Heart right ventricle (tissue), 16 donors: Measurements from ENCODE around the gene PSAP. TPM values are rescaled to one million over a fixed set of nuclear protein-coding genes. Genes with fewer than 3 reads are reported as not detected.

Experiments
- ATAC-seq, 8 donors: fragments of 200-7000 bp; cut with Tn5 transposase; one replicate each; pipeline ENCODE4 v1.9.1; 2020; ENCODE audit warnings: mild to moderate bottlenecking in 8 of 8, moderate library complexity in 8 of 8, moderate number of reproducible peaks in 1 of 8
- DNase-seq, 2 donors: peaks; one replicate each; pipeline ENCODE4 v3.0.0-alpha.2; 2020
- H3K27ac ChIP-seq, 10 donors: fragments of 200-600 bp; sonication (generic) in 2 of 10; one replicate each; pipeline versions ENCODE4 v1.5.0 to v1.8.0; 2020 to 2022; ENCODE audit warnings: mild to moderate bottlenecking in 3 of 10
- H3K27me3 ChIP-seq, 7 donors: fragments of 200-600 bp; one replicate each; pipeline ENCODE4 v1.8.0; 2021 to 2022; ENCODE audit warnings: mild to moderate bottlenecking in 2 of 7
- H3K36me3 ChIP-seq, 9 donors: fragments of 200-600 bp; sonication (generic) in 1 of 9; one replicate each; pipeline versions ENCODE4 v1.5.0 to v1.8.0; 2020 to 2022; ENCODE audit warnings: mild to moderate bottlenecking in 2 of 9
- H3K4me1 ChIP-seq, 9 donors: fragments of 200-600 bp; sonication (generic) in 1 of 9; one replicate each; pipeline versions ENCODE4 v1.5.0 to v1.8.0; 2020 to 2022; ENCODE audit warnings: mild to moderate bottlenecking in 4 of 9
- H3K4me3 ChIP-seq, 10 donors: fragments of 200-600 bp; sonication (generic) in 2 of 10; one replicate each; pipeline versions ENCODE4 v1.5.0 to v1.8.0; 2020 to 2022; ENCODE audit warnings: mild to moderate bottlenecking in 7 of 10, moderate library complexity in 2 of 10
- H3K9me3 ChIP-seq, 11 donors: fragments of 200-600 bp in 10 of 11; sonication (generic) in 2 of 11; one replicate each; pipeline versions ENCODE4 v1.5.0 to v1.8.0; 2013 to 2022; ENCODE audit warnings: mild to moderate bottlenecking in 2 of 11, control low read depth in 1 of 11, moderate library complexity in 1 of 11
- WGBS, 2 donors: extraction: QIAGEN DNeasy Blood & Tissue Kit; methylation state at CpG; one replicate each; pipeline ENCODE4 v1.1.7; 2013; ENCODE audit warnings: inconsistent platforms in 1 of 2; 5-methylcytosine and 5-hydroxymethylcytosine counted together
- intact Hi-C, 10 donors: fragments of 100-400 bp; cut with DNase I; formaldehyde crosslinking; loops; one replicate each; pipeline versions ENCODE4 v1.11.1 to v1.14.2; 2022
- polyA plus RNA-seq, 2 donors: library from polyadenylated mRNA; stranded (reverse); fragments of 200-250 nt; gene quantifications; one replicate each; pipeline ENCODE4 v1.2.3, GENCODE V29; 2013
- total RNA-seq, 10 donors: library from RNA; stranded (reverse); fragmentation: NEBNext Ultra II Directional in 3 of 10; extraction: Animal tissue kit (Norgen Biotek cat#: 25700) in 3 of 10; gene quantifications; one replicate each; pipeline versions ENCODE4 v1.2.1 to v1.2.4, GENCODE V29; 2021 to 2023
- TF ChIP-seq, protein P1 (sequence below), 9 donors: fragments of 200-600 bp; sonication (generic) in 2 of 9; IDR thresholded peaks; one replicate each; pipeline versions ENCODE4 v1.5.0 to v1.8.0; 2021 to 2022; ENCODE audit warnings: antibody characterized with exemption in 9 of 9, mild to moderate bottlenecking in 5 of 9, moderate library complexity in 1 of 9
- donor health status: Arrhythmogenic right ventricular cardiomyopathy.
- donor health status: ischemic (EF 13 %, LVEDD 7.1; RV severe dilation, severe dysfunction).
- donor health status: healthy with polysubstance abuse.
- donor health status: DM: no; HTN: yes; CAD: no.
- donor health status: DM: no; HTN: no; CAD: no.
- donor health status: ischemic (EF 25% LVEDD 6.9; RV normal size, moderate dysfunction).
- donor health status: ischemic (EF 25% LVEDD 5.7; RV mildly dilated, moderate dysfunction).
- donor health status: healthy.
- donor health status: DM: yes; HTN: yes; CAD: no.
- donor health status: Ischemic cardiomyopathy.
- donor health status: ischemic (EF 35%, LVEDD 5.7; RV mildly dilated, moderate dysfunction).
- donor health status: nonischemic (EF 11% LVEDD 7.7; RV severe dilation, severe dysfunction).
- donor health status: DM: yes; HTN: yes; CAD: no.
- donor health status: PGD.
- donor health status: ischemic (EF 29% LVEDD 5.4; RV normal size, mild dysfunction).
- donor health status: nonischemic (EF 23%, LVEDD 6.1; RV moderate dilation, normal function).

The PSAP gene
- total and polyA plus RNA-seq, 12 donors = 443 to 2,078 (median 1,616) TPM

GRCh38 chr10:71823356-71823755 lies 27.7 kb downstream of the PSAP start:
- intact Hi-C loops = no loop called here
- no peaks in the 10 kb centered on the region for H3K9me3 ChIP-seq
- peaks cover 8 to 100% (median 85%) of the 10 kb centered on the region in 9 donors for H3K36me3 ChIP-seq
- H3K4me1 ChIP-seq = peaks cover 3 to 44% (median 7%) of the 10 kb centered on the region in 9 donors
- H3K4me3 ChIP-seq = no peak overlapping the region
- WGBS, 2 donors = 85 to 91% methylated on average over 4 of the region's 4 CpGs
- no peak for DNase-seq
- ATAC-seq = no peak
- H3K27me3 ChIP-seq = no peaks in the 10 kb centered on the region
- TF ChIP-seq, protein P1, sequence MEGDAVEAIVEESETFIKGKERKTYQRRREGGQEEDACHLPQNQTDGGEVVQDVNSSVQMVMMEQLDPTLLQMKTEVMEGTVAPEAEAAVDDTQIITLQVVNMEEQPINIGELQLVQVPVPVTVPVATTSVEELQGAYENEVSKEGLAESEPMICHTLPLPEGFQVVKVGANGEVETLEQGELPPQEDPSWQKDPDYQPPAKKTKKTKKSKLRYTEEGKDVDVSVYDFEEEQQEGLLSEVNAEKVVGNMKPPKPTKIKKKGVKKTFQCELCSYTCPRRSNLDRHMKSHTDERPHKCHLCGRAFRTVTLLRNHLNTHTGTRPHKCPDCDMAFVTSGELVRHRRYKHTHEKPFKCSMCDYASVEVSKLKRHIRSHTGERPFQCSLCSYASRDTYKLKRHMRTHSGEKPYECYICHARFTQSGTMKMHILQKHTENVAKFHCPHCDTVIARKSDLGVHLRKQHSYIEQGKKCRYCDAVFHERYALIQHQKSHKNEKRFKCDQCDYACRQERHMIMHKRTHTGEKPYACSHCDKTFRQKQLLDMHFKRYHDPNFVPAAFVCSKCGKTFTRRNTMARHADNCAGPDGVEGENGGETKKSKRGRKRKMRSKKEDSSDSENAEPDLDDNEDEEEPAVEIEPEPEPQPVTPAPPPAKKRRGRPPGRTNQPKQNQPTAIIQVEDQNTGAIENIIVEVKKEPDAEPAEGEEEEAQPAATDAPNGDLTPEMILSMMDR (IDR thresholded peaks at IDR 0.05) = no peak
- H3K27ac ChIP-seq = peak overlapping the region in 1 of 10 donors; percentile 10

DNA sequence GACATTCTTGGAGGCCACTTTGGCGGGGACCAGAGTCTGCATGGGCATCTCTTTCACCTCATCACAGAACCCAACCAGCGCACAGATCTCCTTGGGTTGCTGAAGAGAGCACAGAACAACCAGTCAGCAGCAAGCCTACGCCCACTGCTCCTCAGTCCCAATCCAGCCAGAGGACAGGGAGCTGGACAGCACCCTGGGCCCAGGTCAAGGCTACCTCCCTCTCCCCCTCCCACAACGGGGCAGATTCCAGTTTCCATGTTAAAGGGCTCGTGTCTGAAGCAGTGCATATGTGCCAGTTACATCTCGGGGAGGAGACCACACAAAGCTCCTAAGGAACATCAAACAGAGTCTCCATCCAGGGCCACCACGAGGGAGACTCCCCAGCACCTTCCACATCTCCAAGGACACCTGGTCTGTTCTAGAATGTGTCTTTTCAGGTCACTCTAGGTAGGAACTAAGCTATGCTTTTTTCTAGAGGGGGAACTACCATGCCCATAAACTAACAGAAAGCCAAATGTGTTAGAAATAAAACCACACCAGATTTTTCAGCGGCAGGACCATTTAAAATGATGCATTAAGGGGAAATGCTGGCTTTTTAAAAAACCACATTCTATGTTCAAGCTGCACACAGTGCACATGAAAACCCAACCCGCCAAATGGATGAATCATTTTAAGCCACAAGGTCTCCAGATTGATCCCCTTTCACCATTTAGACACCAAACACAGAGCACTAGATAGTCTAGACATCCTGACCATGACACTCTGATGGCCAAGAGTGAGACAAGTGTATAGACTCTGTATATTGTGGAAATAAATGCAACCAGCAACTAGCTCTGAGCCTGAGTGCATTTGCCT lies 28.9 kb downstream of the PSAP start:
- intact Hi-C loops = no loop called here
- H3K4me3 ChIP-seq = no peak overlapping the region
- H3K4me1 ChIP-seq = peaks cover 11 to 53% (median 19%) of the 10 kb centered on the region in 9 donors
- no peaks in the 10 kb centered on the region for H3K27me3 ChIP-seq
- WGBS, 2 donors = 86 to 90% methylated on average over 9 of the region's 9 CpGs
- H3K36me3 ChIP-seq = peaks cover 8 to 100% (median 81%) of the 10 kb centered on the region in 9 donors
- DNase-seq (no peak), ATAC-seq (no peak)
- no peaks in the 10 kb centered on the region for H3K9me3 ChIP-seq
- no peak overlapping the region for H3K27ac ChIP-seq
- TF ChIP-seq, protein P1 (IDR thresholded peaks at IDR 0.05) = no peak

DNA sequence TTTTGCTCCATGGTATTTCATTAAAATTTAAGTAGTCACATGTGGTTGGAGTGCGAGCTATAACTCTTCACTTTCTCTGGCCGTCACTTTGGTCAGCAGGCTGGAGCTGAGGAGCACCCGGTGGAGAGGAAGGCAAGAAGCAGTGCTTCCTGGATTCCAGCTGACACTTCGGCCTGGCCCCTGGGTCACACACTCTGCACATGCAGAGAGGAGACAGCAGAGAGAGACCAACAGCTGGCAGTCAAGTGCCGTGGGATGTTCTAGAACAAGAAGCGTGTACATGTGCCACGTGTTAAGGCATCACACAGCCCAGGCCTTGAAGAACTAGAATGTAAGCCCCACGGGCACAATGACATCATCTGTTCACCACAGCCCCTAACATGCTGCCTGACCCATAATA lies 30.1 kb downstream of the PSAP start:
- Histone ChIP-seq H3K9me3 (no peaks in the 10 kb centered on the region), H3K27me3 (no peaks in the 10 kb centered on the region), H3K36me3 (peaks cover 6 to 100% (median 80%) of the 10 kb centered on the region in 9 donors), H3K4me1 (peaks cover 16 to 56% (median 28%) of the 10 kb centered on the region in 9 donors), H3K4me3 (no peak overlapping the region), H3K27ac (no peak overlapping the region)
- ATAC-seq (no peak), DNase-seq (no peak)
- WGBS, 2 donors = 84 to 89% methylated on average over 8 of the region's 8 CpGs
- TF ChIP-seq, protein P1 (IDR thresholded peaks at IDR 0.05) = no peak
- intact Hi-C loops = no loop called here

DNA sequence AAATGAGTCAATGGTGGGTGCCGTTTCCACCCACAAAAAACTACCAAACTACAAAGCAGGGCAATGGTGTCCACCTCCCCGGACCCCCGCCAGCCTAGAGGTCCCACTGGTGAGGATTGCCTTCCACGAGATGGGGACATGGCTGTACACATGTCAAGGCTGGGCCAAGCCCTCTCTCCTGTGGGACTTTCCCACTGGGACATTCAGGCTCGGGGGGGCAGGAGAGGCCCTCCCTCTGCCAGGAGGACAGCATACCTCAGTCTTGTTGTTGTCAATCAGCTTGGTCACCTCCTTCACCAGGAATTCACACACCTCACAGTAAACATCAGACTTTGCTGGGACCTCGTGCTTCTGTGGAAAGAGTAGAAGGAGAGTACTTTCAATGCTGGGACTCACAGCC lies 31.1 kb downstream of the PSAP start:
- intact Hi-C loops = loop anchor here in 6 of 10 donors (5.0 to 10.0 kb wide), 3 partner anchors 48 to 505 kb away; partner anchors contain the start of genes SLC29A3 (in 3 of the 6) and VSIR (in 1 of the 6)
- no peak for ATAC-seq
- DNase-seq = no peak
- Histone ChIP-seq H3K4me3 (no peak overlapping the region), H3K4me1 (peaks cover 16 to 56% (median 29%) of the 10 kb centered on the region in 9 donors), H3K27me3 (no peaks in the 10 kb centered on the region), H3K9me3 (no peaks in the 10 kb centered on the region), H3K27ac (no peak overlapping the region), H3K36me3 (peaks cover under 1 to 100% (median 73%) of the 10 kb centered on the region in 9 donors)
- 78 to 90% methylated on average over 6 of the region's 6 CpGs for WGBS, 2 donors
- TF ChIP-seq, protein P1 (IDR thresholded peaks at IDR 0.05) = no peak
